HG02840 (cell line): Measurements from ENCODE around the gene LYZ.
A peak's percentile ranks its signal among the peaks of the same experiment; 100 is the strongest.

Source experiments
- ATAC-seq: cut with Tn5 transposase; IDR thresholded peaks from one replicate; pipeline ENCODE4 v1.9.1; 2021; ENCODE audit warnings: mild to moderate bottlenecking, moderate library complexity, moderate number of reproducible peaks; ENCODE audit not compliant: unreplicated experiment, low FRiP score

LYZ gene

DNA sequence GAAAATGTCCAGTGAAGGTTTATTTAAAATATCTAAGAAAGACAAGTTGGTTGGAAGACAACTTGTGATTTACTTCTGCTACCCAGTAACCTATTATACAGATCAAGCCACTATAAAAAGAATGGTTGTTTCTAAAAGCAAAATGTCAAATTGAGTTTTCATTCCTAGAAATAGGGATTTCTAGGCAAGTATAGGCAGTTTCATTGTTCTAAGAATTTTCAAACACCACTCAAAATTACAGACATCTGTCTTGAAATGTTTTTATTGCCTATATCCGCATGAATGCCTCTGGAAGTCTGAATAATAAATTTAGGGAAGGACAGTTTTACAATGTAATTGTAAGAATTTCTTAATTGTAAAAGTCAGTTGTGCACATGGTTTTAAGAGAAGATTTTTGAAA, 20.0 kb downstream of the LYZ start:
- no peak for ATAC-seq

GRCh38 chr12:69383074-69383473, 34.9 kb downstream of the LYZ start:
- ATAC-seq, result no peak

DNA sequence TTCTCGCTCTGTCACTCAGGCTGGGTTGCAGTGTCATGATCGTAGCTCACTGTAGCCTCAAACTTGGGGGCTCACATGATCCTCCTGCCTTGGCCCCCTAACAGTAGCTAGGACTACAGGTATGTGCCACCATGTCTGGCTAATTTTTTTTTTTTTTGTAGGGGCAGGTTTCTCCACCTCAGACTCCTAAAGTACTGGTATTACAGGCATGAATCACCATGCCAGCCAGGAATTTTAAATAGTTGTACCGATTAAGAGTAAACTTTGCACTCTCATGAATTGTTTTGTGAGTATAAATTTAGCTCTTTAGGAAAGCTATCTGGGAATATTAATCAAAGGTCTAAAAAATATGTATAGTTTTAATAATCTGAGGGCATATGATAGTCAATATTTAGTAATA, 36.9 kb downstream of the LYZ start:
- no peak for ATAC-seq

DNA sequence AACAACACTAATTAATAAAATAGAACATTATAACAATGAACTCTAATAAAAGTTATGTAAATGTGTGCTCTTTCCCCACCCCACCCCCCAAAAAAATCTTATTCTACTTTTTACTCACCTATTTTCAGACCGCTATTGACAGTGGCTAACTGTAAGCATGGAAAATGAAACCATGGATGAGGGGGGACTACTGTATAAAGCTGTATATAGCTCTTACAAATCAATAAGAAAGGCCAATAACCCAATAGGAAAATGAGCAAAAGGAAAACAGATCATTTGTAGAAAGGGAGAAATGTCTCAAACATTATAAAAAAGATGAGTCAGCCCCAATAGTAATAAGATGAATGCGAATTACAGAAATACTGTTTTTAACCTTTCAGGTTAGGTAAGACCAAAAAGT, 38.7 kb downstream of the LYZ start:
- ATAC-seq, result no peak

DNA sequence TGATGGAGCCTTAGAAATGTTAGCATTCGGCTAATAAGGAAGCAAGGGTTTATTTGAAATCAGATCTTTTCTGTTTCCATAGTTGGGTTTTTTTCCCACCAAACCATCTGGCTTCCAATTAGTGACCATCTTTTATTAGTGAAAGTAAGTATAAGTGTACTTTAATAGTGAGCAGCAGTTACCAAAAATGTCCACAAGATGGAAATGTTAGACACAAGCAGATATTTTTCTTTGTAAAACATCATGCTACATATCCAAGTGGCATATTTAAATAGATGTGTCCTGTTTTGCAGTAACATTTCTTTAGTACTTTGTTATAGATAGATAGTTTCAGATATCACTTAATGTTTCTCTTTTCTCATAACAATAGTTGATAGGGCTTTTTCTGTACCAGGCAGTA, 40.2 kb downstream of the LYZ start:
- ATAC-seq, result no peak

GRCh38 chr12:69389831-69390230, 41.6 kb downstream of the LYZ start:
- no peak for ATAC-seq

DNA sequence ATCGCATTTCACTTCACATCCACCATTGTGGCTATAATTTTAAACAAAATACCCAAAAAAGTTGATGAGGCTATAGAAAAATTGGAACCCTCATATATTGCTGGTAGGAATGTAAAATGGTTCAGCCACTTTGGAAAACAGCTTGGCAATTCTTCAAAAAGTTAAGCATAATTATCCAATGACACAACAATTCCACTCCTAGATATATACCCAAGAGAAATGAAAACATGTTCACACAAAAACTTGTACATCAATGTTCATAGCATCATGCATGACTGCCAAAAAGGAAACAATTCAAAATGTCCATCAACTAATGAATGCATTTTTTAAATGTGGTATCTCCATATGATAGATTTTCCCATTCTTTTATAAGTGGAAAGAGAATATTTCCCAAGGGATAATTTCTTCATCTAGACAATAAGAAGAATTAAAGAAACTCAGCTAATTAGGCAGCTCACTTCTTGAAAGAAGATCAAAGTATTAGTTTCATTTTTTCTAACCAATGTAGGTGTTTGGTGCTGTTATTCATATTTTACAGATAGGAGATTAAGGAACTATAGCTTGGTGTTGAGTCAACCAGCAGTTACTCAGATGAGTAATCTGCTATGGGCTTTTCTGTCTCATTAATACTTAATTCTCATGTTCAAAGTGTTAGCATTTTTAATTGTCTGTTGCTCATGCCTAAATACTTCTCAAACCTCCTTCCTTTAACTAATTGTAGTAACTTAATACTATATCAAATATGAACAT, 44.2 kb downstream of the LYZ start:
- ATAC-seq, result peak; percentile 81

GRCh38 chr12:69396041-69396440, 47.9 kb downstream of the LYZ start:
- no peak for ATAC-seq

DNA sequence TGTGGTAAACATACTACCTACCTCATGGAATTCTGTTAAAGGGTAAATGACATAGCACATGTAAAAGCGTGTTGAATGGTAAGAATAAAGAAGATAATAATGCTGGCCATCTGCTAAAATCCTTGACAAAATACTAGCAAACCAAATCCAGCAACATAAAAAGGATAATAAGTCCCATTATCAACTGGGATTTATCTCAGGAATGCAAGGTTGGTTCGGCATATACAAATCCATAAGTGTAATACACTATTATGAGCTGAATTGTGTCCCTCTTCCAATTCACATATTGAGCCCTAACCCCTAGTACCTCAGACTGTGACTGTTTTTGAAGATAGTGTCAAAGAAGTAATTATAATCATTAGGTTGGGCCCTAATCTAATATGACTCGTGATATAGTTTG, 48.8 kb downstream of the LYZ start:
- ATAC-seq, result no peak

DNA sequence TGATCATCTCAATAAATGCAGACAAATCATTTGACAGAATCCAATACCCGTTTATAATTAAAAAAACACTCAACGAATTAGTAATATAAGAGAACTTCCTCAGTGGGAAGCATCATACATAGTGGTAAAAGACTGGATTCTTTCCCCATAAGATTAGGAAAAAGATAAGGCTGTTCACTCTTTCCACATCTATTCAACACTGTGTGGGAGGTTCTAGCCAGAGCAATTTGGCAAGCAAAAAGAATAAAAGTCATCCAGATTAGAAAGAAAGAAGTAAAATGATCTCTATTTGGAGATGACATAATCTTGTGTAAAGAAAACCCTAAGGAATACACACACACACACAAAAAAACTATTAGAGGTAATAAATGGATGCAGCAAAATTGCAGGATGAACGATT, 49.8 kb downstream of the LYZ start:
- ATAC-seq, result no peak

- no peak for ATAC-seq
Measured at GRCh38 chr12:69401940-69402339, 53.8 kb downstream of the LYZ start.
